SK-N-SH treated with all-trans-retinoic acid at 6 μM for 48 hours (cell line): ENCODE measurements around the gene TPM1.

Experiments
- CREB5 ChIP-seq: fragments of 250-450 bp; sonication (Bioruptor Pico); IDR thresholded peaks from 2 replicates; pipeline ENCODE4 v1.5.1; 2020; ENCODE audit warnings: low read depth, mild to moderate bottlenecking, moderate library complexity
- PATZ1 ChIP-seq: fragments of 250-450 bp; sonication (Bioruptor Pico); IDR thresholded peaks from 2 replicates; pipeline ENCODE4 v1.8.0; 2020; ENCODE audit warnings: mild to moderate bottlenecking, moderate library complexity, borderline replicate concordance
- POU6F1 ChIP-seq: fragments of 250-450 bp; sonication (Bioruptor Pico); IDR thresholded peaks from 2 replicates; pipeline ENCODE4 v1.8.0; 2021; ENCODE audit warnings: low read depth, mild to moderate bottlenecking, moderate library complexity, borderline replicate concordance
- PPARA ChIP-seq: fragments of 250-450 bp; sonication (Bioruptor Pico); IDR thresholded peaks from 2 replicates; pipeline ENCODE4 v1.5.0; 2020; ENCODE audit warnings: mild to moderate bottlenecking, borderline replicate concordance
- RARB ChIP-seq: fragments of 250-450 bp; sonication (Bioruptor Pico); IDR thresholded peaks from 2 replicates; pipeline ENCODE4 v1.8.0; 2021; ENCODE audit warnings: mild to moderate bottlenecking, moderate library complexity
- TOX ChIP-seq: fragments of 250-450 bp; sonication (Bioruptor Pico); IDR thresholded peaks from 2 replicates; pipeline ENCODE4 v1.8.0; 2021; ENCODE audit warnings: mild to moderate bottlenecking, moderate library complexity, borderline replicate concordance
- TSHZ2 ChIP-seq: fragments of 250-450 bp; sonication (Bioruptor Pico); IDR thresholded peaks from 2 replicates; pipeline ENCODE4 v1.5.0; 2020; ENCODE audit warnings: mild to moderate bottlenecking, moderate library complexity
- ZFP3 ChIP-seq: fragments of 250-450 bp; sonication (Bioruptor Pico); IDR thresholded peaks from 2 replicates; pipeline ENCODE4 v1.5.0; 2020; ENCODE audit warnings: mild to moderate bottlenecking, moderate library complexity
- ZFP30 ChIP-seq: fragments of 450-650 bp; formaldehyde crosslinking; IDR thresholded peaks from 2 replicates; pipeline ENCODE4 v1.5.0; 2022; ENCODE audit warnings: mild to moderate bottlenecking, moderate library complexity
- ZNF565 ChIP-seq: fragments of 450-650 bp; formaldehyde crosslinking; conservative IDR thresholded peaks from 2 replicates; pipeline ENCODE4 v1.5.0; 2020; ENCODE audit warnings: low read depth, mild to moderate bottlenecking, moderate library complexity
- ZNF70 ChIP-seq: fragments of 450-650 bp; formaldehyde crosslinking; IDR thresholded peaks from 2 replicates; pipeline ENCODE4 v1.5.0; 2020; ENCODE audit warnings: mild to moderate bottlenecking, moderate library complexity

GRCh38 chr15:63077952-63078351 is 35.4 kb downstream of the TPM1 start:
- TF ChIP-seq PATZ1 (no peak), TSHZ2 (no peak), CREB5 (CRISPR knock-in tag) (no peak), RARB (CRISPR knock-in tag) (no peak), ZFP3 (CRISPR knock-in tag) (no peak), POU6F1 (CRISPR knock-in tag) (no peak), PPARA (CRISPR knock-in tag) (no peak), ZNF565 (CRISPR knock-in tag) (no peak), ZFP30 (CRISPR knock-in tag) (no peak), ZNF70 (CRISPR knock-in tag) (no peak), TOX (CRISPR knock-in tag) (no peak)
